GM21447 (cell line): Measurements from ENCODE around the gene PCNX1.
"Not testable (repeated sequence)": the region's sequence is repeated elsewhere in the genome, so short reads cannot be mapped to it uniquely, and the experiment has no call there.

ENCODE experiments used
- ATAC-seq: cut with Tn5 transposase; IDR thresholded peaks from one replicate; pipeline ENCODE4 v1.9.1; 2021; ENCODE audit not compliant: unreplicated experiment

PCNX1 gene

DNA sequence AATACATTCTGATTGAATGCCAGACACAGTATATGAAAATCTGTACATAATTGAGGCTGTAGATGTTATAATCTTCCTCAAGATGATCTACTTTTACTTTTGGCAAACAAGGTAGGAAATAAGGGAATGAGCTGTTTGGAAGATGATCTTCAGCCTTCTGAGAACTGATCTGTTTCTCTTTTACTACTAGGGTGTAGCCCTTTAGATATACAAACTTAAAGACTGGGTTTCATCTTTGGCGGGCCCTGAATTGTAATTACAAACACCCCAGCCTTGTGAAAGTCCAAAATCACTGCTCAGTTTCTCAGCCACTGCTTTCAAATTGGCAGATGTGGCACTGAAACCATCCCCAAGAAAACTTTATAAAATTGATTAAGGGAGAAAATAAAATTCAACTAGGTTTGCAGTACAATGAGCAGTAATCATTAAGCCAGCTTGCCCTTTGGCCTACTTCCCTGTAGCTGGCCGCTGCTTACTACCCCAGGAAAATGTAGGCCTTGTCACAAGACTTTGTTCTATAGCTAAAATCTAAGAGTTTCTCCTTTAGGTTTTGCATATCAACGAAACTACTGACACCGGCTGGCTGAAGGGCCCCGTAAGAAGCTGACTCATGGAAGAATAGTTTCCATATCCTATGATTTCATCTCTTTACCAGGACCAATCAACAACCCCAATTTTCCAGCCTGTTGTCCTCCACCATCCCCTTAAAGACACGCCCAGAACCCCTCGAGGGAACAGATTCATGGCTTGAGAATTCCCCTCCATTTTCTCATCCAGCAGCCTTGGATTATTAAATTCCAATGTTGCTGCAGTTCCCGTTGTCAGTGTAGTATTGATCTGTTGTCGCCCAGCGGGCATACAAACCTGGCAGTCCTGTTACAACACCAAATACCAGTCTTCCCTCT, 210.8 kb downstream of the PCNX1 start:
- no peak for ATAC-seq

GRCh38 chr14:71119075-71119474, 211.8 kb downstream of the PCNX1 start:
- ATAC-seq: no peak

DNA sequence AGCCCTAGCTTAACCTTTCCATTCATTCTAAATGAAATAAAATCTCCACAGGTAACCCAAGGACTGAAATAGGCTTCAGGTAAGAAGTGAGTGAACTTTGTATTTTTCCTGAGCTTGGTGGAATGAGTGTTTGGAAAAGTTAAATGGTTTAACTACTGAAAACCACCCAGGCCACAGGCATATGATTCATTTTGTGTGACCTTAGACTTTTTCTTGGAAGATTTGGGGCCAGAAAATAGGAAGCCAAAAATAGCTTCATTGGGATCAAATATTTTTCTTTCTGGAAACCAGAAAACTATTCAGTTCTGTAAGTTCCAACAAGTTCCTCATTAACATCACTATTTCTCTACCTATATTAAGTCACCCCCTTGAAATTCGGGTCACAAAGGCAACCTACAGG, 212.6 kb downstream of the PCNX1 start:
- no peak for ATAC-seq

- no peak for ATAC-seq
Measured at GRCh38 chr14:71121001-71121400, 213.7 kb downstream of the PCNX1 start.

DNA sequence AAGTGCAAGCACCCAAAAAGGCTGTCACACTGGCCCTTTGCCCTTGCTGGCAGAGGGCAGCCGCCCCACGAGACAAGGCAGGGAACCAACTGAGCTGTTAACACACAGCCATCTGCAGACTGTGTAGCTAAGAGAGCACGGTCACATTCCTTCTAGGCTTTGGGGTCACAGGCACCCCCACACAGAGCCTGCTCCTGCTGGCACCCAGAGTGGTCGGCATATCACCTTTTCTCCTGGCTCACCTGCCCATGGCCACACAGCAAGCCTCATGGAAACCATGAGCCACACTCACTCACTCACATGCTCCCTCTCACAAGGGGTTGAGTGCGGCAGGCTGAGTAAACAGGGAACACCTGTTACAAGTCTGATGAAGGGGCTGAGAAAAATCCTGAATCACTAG, 214.5 kb downstream of the PCNX1 start:
- no peak for ATAC-seq

DNA sequence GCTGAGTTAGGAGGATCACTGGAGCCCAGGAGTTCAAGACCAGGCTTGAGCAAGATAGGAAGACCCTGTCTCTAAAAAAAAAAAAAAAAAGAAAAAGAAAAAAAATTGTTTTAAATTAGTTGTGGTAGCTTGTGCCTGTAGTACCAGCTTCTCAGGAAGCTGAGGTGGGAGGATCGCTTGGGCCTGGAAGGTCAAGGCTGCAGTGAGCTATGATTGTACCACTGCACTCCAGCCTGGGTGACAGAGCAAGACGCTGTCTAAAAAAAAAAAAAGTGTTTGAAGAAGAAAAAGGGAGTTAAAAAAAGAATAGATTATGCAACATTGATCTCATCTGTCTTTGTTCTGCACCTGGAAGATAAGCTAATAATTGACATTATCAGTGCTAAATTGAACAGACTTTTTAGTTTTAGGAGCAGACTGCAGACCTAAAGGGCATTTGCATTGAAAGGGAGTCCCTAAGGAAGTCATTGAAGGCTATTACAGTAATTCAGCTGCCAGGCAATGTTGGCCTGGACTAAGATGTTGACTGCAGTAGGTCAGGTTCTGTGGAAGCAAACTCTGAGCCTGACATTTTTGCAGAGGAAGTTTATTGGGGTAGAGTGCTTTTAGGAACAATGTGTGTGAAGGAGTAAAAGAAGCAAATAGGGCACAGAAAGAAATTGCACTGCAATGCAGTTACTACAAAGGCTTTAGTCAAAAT, 215.8 kb downstream of the PCNX1 start:
- no peak for ATAC-seq

DNA sequence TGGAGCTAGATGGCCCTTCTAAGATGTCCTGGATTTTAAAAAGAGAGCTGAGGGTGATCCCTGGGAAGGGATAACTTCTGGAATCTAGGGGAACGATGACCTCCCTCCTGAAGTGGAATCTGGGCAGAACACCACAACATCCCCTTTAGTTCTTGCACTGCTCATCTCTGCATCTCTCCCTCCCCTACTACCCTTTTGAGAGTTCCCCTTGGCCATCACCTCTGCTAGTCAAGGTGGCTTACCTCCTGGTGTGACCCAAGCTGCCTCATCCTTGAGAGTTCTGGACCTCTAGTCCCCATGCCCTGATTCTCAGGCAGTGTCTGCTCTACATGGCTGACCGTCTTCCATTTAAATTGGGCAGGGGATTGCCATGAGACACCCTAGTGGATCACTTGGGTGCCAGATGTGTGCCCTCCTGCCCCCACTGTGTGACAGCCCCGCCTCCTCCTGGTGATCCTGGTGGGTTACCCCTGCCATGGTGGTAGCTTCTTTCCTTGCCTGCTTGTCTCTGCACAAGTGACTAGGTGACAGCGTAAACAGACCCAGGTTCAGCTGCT, 216.4 kb downstream of the PCNX1 start:
- ATAC-seq: no peak

DNA sequence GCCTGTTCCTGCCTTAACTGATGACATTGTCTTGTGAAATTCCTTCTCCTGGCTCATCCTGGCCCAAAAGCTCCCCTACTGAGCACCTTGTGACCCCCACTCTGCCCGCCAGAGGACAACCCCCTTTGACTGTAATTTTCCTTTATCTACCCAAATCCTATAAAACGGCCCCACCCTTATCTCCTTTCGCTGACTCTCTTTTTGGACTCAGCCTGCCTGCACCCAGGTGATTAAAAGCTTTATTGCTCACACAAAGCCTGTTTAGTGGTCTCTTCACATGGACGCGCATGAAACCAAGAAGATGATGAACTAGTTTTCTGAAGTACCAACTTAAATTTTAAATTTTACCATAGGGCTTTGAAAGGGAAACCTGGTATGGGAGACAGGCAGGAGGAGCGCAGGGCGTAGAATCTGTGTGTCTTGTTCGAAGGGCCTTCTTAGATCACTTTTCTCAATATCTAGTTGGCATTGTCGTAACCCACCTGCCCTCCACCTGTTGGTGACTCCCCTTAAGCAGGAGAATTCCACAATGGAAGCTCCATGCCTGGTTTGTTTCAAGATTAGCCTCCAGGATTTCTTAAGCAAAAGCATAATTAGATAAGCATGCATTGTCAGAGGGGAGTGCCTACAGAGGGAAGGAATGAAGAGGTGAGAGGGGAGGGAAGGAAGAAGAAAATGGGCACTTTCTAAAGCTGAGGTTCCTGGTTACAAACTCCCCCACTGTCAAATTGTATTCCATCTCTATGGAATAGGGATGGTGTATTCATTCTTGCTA, 222.6 kb downstream of the PCNX1 start:
- not testable (repeated sequence) for ATAC-seq

DNA sequence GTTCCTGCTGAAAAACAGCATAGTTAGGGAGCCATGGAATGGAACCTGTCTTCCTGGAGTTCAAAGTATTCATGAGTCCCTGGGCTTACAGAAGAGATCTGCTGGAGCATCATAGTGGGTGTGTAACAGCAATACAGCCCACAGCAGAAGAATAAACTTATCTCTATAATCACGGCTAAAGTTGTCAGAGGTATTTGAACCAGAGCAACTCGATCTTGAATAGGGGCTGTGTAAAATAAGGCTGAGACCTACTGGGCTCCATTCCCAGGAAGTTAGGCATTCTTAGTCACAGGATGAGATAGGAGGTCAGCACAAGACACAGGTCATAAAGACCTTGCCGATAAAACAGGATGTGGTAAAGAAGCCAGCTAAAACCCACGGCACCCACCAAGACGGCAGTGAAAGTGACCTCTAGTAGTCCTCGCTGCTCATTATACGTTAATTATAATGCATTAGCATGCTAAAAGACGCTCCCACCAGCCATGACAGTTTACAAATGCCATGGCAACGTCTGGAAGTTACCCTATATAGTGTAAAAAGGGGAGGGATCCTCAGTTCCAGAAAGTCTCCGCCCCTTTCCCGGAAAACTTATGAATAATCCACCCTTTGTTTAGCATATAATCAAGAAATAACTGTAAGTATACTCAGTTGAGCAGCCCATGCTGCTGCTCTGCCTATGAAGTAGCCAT, 223.4 kb downstream of the PCNX1 start:
- ATAC-seq: no peak

DNA sequence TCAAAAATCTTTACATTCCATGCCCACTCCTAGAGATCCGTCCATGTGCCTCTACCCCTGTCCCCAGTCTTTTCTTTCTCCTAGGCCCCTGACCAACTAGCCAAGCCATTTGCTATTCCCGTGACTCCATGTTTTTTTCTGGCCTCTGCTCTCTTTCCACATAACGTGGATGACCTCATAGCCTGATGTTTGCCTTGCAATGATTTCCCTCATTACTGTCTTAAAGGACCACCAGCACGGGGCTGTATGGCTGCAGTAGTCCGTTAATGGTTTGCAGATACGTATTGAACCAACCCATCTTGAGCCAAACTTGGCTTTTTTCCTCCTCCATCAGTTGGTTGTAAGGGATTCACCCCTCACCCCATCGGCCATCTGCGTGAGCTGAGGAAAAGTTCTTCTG, 226.0 kb downstream of the PCNX1 start:
- no peak for ATAC-seq

DNA sequence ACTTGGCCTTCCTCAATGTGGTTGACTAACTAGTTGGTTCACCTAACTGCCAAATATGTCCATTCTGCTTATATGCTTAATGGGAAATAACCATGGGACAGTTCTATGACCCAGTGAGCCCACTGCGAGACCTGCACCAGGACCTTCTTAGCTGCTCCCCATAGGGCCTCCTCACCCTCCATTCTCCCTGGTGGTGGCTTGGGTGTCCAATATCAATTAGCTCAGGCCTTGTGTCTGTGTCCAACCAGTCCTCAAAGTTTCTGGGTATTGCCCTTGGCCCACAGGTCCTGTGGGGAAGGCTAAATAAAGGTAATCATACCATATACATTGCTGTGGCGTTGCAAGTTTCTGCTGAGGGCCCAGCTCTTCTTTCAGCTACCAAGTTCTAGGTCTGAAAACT, 228.2 kb downstream of the PCNX1 start:
- no peak for ATAC-seq

GRCh38 chr14:71135911-71136310, 228.7 kb downstream of the PCNX1 start:
- ATAC-seq: no peak

- ATAC-seq: no peak
Measured at GRCh38 chr14:71136386-71137060, 229.3 kb downstream of the PCNX1 start.

GRCh38 chr14:71137536-71138447, 230.5 kb downstream of the PCNX1 start:
- no peak for ATAC-seq

DNA sequence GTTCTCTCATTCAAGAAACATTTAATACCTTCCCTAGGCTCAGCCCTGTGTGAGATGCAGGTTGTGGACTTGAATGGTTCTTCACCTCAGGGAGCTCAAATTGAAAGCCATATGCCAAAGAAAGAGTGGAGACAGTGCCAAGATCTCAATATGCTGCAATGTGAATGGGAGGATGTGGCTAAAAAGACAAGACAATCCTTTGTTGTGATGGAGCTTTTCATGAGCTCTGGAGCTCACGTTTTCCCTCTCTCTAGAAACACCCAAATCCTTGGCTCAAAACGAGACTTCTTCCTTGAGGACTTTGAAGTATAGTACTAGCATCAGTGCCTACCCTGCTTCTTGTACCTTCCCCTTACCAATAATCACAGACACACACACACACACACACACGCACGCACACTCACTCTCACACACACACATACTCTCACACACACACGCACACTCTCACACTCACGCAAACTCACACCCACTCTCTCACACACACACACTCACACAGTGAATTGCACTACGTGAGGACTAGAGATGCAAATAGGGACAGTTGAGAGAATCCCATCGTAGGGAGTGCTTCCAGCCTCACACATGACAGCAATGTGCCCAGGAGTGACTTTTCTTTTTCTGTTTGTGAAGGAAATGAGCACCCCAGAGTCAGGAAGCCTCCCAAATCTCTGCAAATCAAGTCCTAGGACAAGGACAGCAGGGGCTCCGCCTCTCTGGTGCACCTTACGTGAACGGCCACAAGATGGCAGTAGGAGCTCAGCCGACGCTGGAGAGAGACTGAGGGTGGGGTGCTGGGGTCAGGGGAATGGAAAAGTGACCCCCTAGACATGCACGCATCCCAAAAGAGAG, 231.4 kb downstream of the PCNX1 start:
- no peak for ATAC-seq

DNA sequence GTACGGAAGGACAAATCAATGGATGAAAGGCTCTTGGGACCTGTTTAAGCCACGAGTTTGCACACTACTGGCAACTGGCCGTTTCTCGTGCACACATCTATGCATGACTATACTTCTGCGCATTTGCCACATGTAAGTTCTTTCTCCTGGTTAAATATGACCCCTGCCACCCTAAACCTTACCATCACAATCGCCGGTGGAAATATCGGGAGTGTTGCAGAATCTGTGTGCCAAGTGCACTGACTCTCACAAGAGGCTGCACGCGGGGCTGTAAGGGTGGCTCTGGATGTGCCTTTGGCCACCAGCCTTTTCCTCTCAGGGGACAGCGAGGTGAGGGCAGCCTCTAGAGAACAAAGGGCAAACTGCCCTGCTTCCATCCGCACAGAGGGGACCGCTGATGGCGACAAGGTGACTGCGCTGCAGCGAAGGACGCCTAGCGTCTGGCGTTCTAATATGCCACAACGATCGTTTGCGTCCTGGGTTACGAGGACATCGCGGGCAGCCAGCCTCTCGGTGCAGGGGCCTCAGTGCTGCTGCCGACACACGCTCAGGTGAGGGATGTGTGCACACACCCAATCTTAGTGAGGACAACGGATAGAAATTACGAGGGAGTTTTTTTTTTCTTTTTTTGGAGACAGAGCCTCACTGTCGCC, 232.2 kb downstream of the PCNX1 start:
- no peak for ATAC-seq

DNA sequence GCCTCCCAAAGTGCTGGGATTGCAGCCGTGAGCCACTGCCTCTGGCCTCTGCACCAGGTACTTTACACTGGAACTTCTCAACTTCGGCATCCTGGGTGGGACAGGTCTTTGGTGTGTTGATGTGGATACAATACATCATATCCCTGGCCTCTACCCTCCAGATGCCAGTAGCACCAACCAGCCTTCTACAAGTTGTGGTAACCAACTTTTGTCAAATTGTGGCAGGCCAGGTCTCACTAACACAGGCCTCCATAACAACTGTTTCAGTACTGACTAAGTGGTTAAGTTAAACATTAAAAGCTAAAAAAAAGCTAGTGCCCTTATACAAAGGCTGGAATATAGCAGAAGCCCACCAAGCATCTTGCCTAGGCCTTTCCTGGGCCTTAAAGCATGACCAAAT, 232.9 kb downstream of the PCNX1 start:
- no peak for ATAC-seq
